ENCODE results near the gene ICA1.

DNA sequence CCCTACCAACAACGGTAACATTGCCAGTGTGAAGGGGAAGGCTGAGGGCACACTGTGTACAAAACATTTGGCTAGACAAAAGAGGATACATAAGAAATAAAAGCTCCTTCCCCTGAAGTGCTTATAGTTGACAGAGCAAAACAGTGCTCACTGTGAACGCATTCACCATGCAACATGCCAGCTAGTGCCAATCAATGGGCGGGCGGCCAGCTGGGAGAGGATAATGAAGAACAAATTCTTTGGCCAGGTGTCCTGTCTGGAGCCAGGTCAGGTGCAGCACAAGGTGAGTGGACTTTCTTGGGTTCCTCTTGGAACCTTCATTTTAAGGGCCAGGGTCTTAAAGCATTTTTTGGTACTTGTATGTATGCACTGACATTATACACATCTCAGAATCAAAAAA, 106.1 kb downstream of the ICA1 start:
- TF ChIP-seq, protein P1, sequence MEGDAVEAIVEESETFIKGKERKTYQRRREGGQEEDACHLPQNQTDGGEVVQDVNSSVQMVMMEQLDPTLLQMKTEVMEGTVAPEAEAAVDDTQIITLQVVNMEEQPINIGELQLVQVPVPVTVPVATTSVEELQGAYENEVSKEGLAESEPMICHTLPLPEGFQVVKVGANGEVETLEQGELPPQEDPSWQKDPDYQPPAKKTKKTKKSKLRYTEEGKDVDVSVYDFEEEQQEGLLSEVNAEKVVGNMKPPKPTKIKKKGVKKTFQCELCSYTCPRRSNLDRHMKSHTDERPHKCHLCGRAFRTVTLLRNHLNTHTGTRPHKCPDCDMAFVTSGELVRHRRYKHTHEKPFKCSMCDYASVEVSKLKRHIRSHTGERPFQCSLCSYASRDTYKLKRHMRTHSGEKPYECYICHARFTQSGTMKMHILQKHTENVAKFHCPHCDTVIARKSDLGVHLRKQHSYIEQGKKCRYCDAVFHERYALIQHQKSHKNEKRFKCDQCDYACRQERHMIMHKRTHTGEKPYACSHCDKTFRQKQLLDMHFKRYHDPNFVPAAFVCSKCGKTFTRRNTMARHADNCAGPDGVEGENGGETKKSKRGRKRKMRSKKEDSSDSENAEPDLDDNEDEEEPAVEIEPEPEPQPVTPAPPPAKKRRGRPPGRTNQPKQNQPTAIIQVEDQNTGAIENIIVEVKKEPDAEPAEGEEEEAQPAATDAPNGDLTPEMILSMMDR (conservative IDR thresholded peaks at IDR 0.05; ENCODE audit: low read depth in 2 of 2): no peak
- TF ChIP-seq, protein P2, sequence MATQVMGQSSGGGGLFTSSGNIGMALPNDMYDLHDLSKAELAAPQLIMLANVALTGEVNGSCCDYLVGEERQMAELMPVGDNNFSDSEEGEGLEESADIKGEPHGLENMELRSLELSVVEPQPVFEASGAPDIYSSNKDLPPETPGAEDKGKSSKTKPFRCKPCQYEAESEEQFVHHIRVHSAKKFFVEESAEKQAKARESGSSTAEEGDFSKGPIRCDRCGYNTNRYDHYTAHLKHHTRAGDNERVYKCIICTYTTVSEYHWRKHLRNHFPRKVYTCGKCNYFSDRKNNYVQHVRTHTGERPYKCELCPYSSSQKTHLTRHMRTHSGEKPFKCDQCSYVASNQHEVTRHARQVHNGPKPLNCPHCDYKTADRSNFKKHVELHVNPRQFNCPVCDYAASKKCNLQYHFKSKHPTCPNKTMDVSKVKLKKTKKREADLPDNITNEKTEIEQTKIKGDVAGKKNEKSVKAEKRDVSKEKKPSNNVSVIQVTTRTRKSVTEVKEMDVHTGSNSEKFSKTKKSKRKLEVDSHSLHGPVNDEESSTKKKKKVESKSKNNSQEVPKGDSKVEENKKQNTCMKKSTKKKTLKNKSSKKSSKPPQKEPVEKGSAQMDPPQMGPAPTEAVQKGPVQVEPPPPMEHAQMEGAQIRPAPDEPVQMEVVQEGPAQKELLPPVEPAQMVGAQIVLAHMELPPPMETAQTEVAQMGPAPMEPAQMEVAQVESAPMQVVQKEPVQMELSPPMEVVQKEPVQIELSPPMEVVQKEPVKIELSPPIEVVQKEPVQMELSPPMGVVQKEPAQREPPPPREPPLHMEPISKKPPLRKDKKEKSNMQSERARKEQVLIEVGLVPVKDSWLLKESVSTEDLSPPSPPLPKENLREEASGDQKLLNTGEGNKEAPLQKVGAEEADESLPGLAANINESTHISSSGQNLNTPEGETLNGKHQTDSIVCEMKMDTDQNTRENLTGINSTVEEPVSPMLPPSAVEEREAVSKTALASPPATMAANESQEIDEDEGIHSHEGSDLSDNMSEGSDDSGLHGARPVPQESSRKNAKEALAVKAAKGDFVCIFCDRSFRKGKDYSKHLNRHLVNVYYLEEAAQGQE (IDR thresholded peaks at IDR 0.05; ENCODE audit: unreplicated experiment): no peak
- TF ChIP-seq POLR2AphosphoS5 (IDR thresholded peaks at IDR 0.05; ENCODE audit: low read depth) (no peak), EZH2 (IDR thresholded peaks at IDR 0.05; ENCODE audit: low read depth, unreplicated experiment) (no peak)
